ENCODE measurements around the gene NKX1-1. TPM values are rescaled to one million over a fixed set of nuclear protein-coding genes. Genes with fewer than 3 reads are reported as not detected.

Gene NKX1-1
- polyA plus RNA-seq, 1 donor (not counting 4 experiments of a cell fraction or from before 2014, with no cell fraction given), result not detected

- no peak for DNase-seq (ENCODE audit: low read depth, low spot score)
- Histone ChIP-seq H2AFZ (ENCODE audit: control insufficient read depth, low read length) (no peak overlapping the region), H3K27ac (ENCODE audit: control insufficient read depth, insufficient read depth, low read length) (no peak overlapping the region), H3K4me3 (ENCODE audit: control insufficient read depth in 2 of 3, extremely low read depth in 1 of 3, insufficient read depth in 2 of 3, low read depth in 1 of 3, low read length in 3 of 3) (no peak overlapping the region), H3K9me1 (ENCODE audit: control insufficient read depth, extremely low read depth, insufficient read depth, low read length) (no peaks in the 10 kb centered on the region), H3K79me2 (ENCODE audit: control insufficient read depth, insufficient read depth, low read length) (no peaks in the 10 kb centered on the region), H3K9me3 (ENCODE audit: control insufficient read depth, low read depth, low read length) (no peaks in the 10 kb centered on the region), H3K27me3 (ENCODE audit: control insufficient read depth, extremely low read depth, insufficient read depth, low read length) (peaks cover 18% of the 10 kb centered on the region), H3K36me3 (ENCODE audit: control insufficient read depth in 2 of 2, extremely low read depth in 1 of 2, insufficient read depth in 2 of 2, low read length in 2 of 2) (no peaks in the 10 kb centered on the region), H3K4me1 (ENCODE audit: control insufficient read depth, extremely low read depth, insufficient read depth, low read length) (no peaks in the 10 kb centered on the region), H3K4me2 (ENCODE audit: control insufficient read depth, extremely low read depth, insufficient read depth, low read depth, low read length) (no peak overlapping the region), H4K20me1 (ENCODE audit: control insufficient read depth, extremely low read depth, insufficient read depth, low read length) (peaks cover 2% of the 10 kb centered on the region), H3K9ac (ENCODE audit: control insufficient read depth, extremely low read depth, insufficient read depth, low read length) (no peak overlapping the region)
- TF ChIP-seq EZH2 (IDR thresholded peaks at IDR 0.05; ENCODE audit: low read length) (no peak), CTCF (optimal IDR thresholded peaks at IDR 0.05 in 1 of 3, IDR thresholded peaks at IDR 0.05 in 1 of 3, conservative IDR thresholded peaks at IDR 0.05 in 1 of 3; ENCODE audit: extremely low read depth in 1 of 3, insufficient read depth in 2 of 3, low read length in 3 of 3) (no peak)
- dilution Hi-C loops (cut with MboI; ENCODE audit: extremely low pct_ligation_motif_present, low sequenced_read_pairs), result loop anchor here (25.0 kb wide), 1 partner anchor 218 kb away; no protein-coding TSS in a partner anchor
- no peak for FAIRE-seq
These were observed 13.5 kb upstream of the NKX1-1 start for GRCh38 chr4:1419708-1420107.

GRCh38 chr4:1418494-1419285, 12.4 kb upstream of the NKX1-1 start:
- Histone ChIP-seq H4K20me1 (ENCODE audit: control insufficient read depth, extremely low read depth, insufficient read depth, low read length) (peaks cover 2% of the 10 kb centered on the region), H3K4me3 (ENCODE audit: control insufficient read depth in 2 of 3, extremely low read depth in 1 of 3, insufficient read depth in 2 of 3, low read depth in 1 of 3, low read length in 3 of 3) (no peak overlapping the region), H3K9ac (ENCODE audit: control insufficient read depth, extremely low read depth, insufficient read depth, low read length) (no peak overlapping the region), H3K9me3 (ENCODE audit: control insufficient read depth, low read depth, low read length) (no peaks in the 10 kb centered on the region), H3K4me2 (ENCODE audit: control insufficient read depth, extremely low read depth, insufficient read depth, low read depth, low read length) (no peak overlapping the region), H3K4me1 (ENCODE audit: control insufficient read depth, extremely low read depth, insufficient read depth, low read length) (no peaks in the 10 kb centered on the region), H3K79me2 (ENCODE audit: control insufficient read depth, insufficient read depth, low read length) (no peaks in the 10 kb centered on the region), H3K27ac (ENCODE audit: control insufficient read depth, insufficient read depth, low read length) (no peak overlapping the region), H3K27me3 (ENCODE audit: control insufficient read depth, extremely low read depth, insufficient read depth, low read length) (peaks cover 20% of the 10 kb centered on the region), H3K9me1 (ENCODE audit: control insufficient read depth, extremely low read depth, insufficient read depth, low read length) (no peaks in the 10 kb centered on the region), H2AFZ (ENCODE audit: control insufficient read depth, low read length) (no peak overlapping the region), H3K36me3 (ENCODE audit: control insufficient read depth in 2 of 2, extremely low read depth in 1 of 2, insufficient read depth in 2 of 2, low read length in 2 of 2) (no peaks in the 10 kb centered on the region)
- TF ChIP-seq CTCF (optimal IDR thresholded peaks at IDR 0.05 in 1 of 3, IDR thresholded peaks at IDR 0.05 in 1 of 3, conservative IDR thresholded peaks at IDR 0.05 in 1 of 3; ENCODE audit: extremely low read depth in 1 of 3, insufficient read depth in 2 of 3, low read length in 3 of 3) (no peak), EZH2 (IDR thresholded peaks at IDR 0.05; ENCODE audit: low read length) (no peak)
- dilution Hi-C loops (cut with MboI; ENCODE audit: extremely low pct_ligation_motif_present, low sequenced_read_pairs), result loop anchor here (25.0 kb wide), 1 partner anchor 219 kb away; no protein-coding TSS in a partner anchor
- FAIRE-seq (no peak), DNase-seq (ENCODE audit: low read depth, low spot score) (no peak)
